Measurements from ENCODE around the gene SCN1A. TPM values are rescaled to one million over a fixed set of nuclear protein-coding genes. Genes with fewer than 3 reads are reported as not detected.

The SCN1A gene
- total and polyA plus RNA-seq, 10 donors, result under 0.01 TPM; not detected in 9

- intact Hi-C loops (cut with DNase I; ENCODE audit: low total_unique reads), result no loop called here
- no peaks in the 10 kb centered on the region for H3K9me3 ChIP-seq
- no peak for TF ChIP-seq POLR2A (IDR thresholded peaks at IDR 0.05)
- TF ChIP-seq POLR2AphosphoS5 (IDR thresholded peaks at IDR 0.05), result no peak
- no peak for TF ChIP-seq CTCF (IDR thresholded peaks at IDR 0.05 in 8 of 11, conservative IDR thresholded peaks at IDR 0.05 in 3 of 11)
- no peaks in the 10 kb centered on the region for H3K4me1 ChIP-seq
- H3K27ac ChIP-seq, result no peak overlapping the region
- no peak overlapping the region for H3K4me3 ChIP-seq
- WGBS, 5 donors, result 74 to 87% (median 85%) methylated on average over 5 of the region's 5 CpGs
- no peaks in the 10 kb centered on the region for H3K36me3 ChIP-seq
- DNase-seq, result no peak
- H3K27me3 ChIP-seq (replicated peaks in 1 of 7), result no peaks in the 10 kb centered on the region
Measured at GRCh38 chr2:166044853-166045483, 82.9 kb downstream of the SCN1A start.

GRCh38 chr2:166042768-166043390 is 84.9 kb downstream of the SCN1A start:
- Histone ChIP-seq H3K9me3 (no peaks in the 10 kb centered on the region), H3K36me3 (no peaks in the 10 kb centered on the region), H3K4me3 (no peak overlapping the region), H3K27ac (no peak overlapping the region), H3K27me3 (replicated peaks in 1 of 7) (no peaks in the 10 kb centered on the region), H3K4me1 (no peaks in the 10 kb centered on the region)
- intact Hi-C loops (cut with DNase I; ENCODE audit: low total_unique reads), result no loop called here
- no peak for DNase-seq
- TF ChIP-seq POLR2AphosphoS5 (IDR thresholded peaks at IDR 0.05) (no peak), CTCF (IDR thresholded peaks at IDR 0.05 in 8 of 11, conservative IDR thresholded peaks at IDR 0.05 in 3 of 11) (no peak), POLR2A (IDR thresholded peaks at IDR 0.05) (no peak)

GRCh38 chr2:166042356-166042755 is 85.5 kb downstream of the SCN1A start:
- intact Hi-C loops (cut with DNase I; ENCODE audit: low total_unique reads), result no loop called here
- 44 to 72% (median 46%) methylated on average over 1 of the region's 1 CpG for WGBS, 5 donors
- no peaks in the 10 kb centered on the region for H3K4me1 ChIP-seq
- TF ChIP-seq CTCF (IDR thresholded peaks at IDR 0.05 in 8 of 11, conservative IDR thresholded peaks at IDR 0.05 in 3 of 11) (no peak), POLR2AphosphoS5 (IDR thresholded peaks at IDR 0.05) (no peak), POLR2A (IDR thresholded peaks at IDR 0.05) (no peak)
- no peak for DNase-seq
- H3K4me3 ChIP-seq, result no peak overlapping the region
- no peaks in the 10 kb centered on the region for H3K36me3 ChIP-seq
- no peaks in the 10 kb centered on the region for H3K9me3 ChIP-seq
- H3K27me3 ChIP-seq (replicated peaks in 1 of 7), result no peaks in the 10 kb centered on the region
- H3K27ac ChIP-seq, result no peak overlapping the region

GRCh38 chr2:166041613-166042012 is 86.2 kb downstream of the SCN1A start:
- no peak overlapping the region for H3K27ac ChIP-seq
- no peak overlapping the region for H3K4me3 ChIP-seq
- no peaks in the 10 kb centered on the region for H3K27me3 ChIP-seq (replicated peaks in 1 of 7)
- H3K9me3 ChIP-seq, result no peaks in the 10 kb centered on the region
- 89 to 100% (median 98%) methylated on average over 1 of the region's 1 CpG for WGBS, 5 donors
- no peaks in the 10 kb centered on the region for H3K4me1 ChIP-seq
- H3K36me3 ChIP-seq, result no peaks in the 10 kb centered on the region
- intact Hi-C loops (cut with DNase I; ENCODE audit: low total_unique reads), result no loop called here
- no peak for TF ChIP-seq POLR2AphosphoS5 (IDR thresholded peaks at IDR 0.05)
- TF ChIP-seq CTCF (IDR thresholded peaks at IDR 0.05 in 8 of 11, conservative IDR thresholded peaks at IDR 0.05 in 3 of 11), result no peak
- TF ChIP-seq POLR2A (IDR thresholded peaks at IDR 0.05), result no peak
- no peak for DNase-seq

Data from spleen (tissue), 11 donors.